GM12892 (cell line): ENCODE data around the gene PTPRQ.

Source experiments
- POLR2A ChIP-seq: IDR thresholded peaks from 2 replicates; pipeline ENCODE4 v1.6.1; 2011; ENCODE audit warnings: low read depth, low read length, control low read depth
- POLR2AphosphoS5 ChIP-seq: IDR thresholded peaks from 2 replicates; pipeline ENCODE4 v1.6.1; 2011; ENCODE audit warnings: low read depth, low read length, control low read depth
- TAF1 ChIP-seq: IDR thresholded peaks from 2 replicates; pipeline ENCODE4 v1.6.1; 2011; ENCODE audit warnings: low read depth, mild to moderate bottlenecking, control low read depth, low read length, borderline replicate concordance

DNA sequence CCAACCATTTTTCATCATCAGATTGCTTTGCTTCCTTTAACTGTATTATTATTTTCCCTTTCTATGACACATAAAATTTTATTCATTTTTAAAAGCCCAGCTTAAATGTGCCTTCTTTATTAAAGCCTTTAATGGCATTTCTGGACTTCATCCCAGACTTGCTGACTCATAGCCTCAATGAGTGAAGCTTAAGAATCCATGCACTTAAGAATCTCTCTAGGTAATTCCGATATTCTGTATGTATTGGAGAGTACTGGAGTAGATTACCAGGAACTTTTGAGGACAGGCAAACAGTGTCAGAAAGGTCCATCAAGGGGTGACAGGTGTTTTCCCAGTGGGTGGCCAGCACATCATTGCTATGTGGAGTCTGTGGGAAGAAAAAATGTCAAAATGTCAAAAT lies 107.9 kb downstream of the PTPRQ start:
- no peak for TF ChIP-seq POLR2A
- TF ChIP-seq POLR2AphosphoS5 = no peak
- no peak for TF ChIP-seq TAF1
